Vagina (tissue), 2 donors: ENCODE data around the gene SMAD6. TPM values are rescaled to one million over a fixed set of nuclear protein-coding genes. Genes with fewer than 3 reads are reported as not detected.

ENCODE experiments used
- DNase-seq, 2 donors: peaks; one replicate each; pipeline ENCODE4 v3.0.0-alpha.2; 2017; ENCODE audit errors: extremely low spot score in 2 of 2
- H3K27ac ChIP-seq: fragments of 200-600 bp; sonication (generic); one replicate; pipeline ENCODE4 v1.5.1; 2019
- H3K27me3 ChIP-seq: fragments of 200-600 bp; sonication (generic); one replicate; pipeline ENCODE4 v1.5.1; 2019
- H3K36me3 ChIP-seq, 2 donors: fragments of 200-600 bp; sonication (generic); one replicate each; pipeline ENCODE4 v1.5.1; 2017 to 2019
- H3K4me1 ChIP-seq: fragments of 200-600 bp; sonication (generic); one replicate; pipeline ENCODE4 v1.5.1; 2019
- H3K4me3 ChIP-seq, 2 donors: fragments of 200-600 bp; sonication (generic); 1 replicate in 1 of 2; 2 replicates in 1 of 2; pipeline ENCODE4 v1.5.1; 2016 to 2019
- H3K9me3 ChIP-seq: fragments of 200-600 bp; sonication (generic); one replicate; pipeline ENCODE4 v1.5.1; 2019
- CTCF ChIP-seq, 3 experiments: fragments of 450-650 bp in 2 of 3; fragments of 200-600 bp in 1 of 3; sonication (generic) in 1 of 3; IDR thresholded peaks; one replicate each; pipeline ENCODE4 v1.5.1; 2017 to 2019; ENCODE audit warnings: antibody characterized with exemption in 3 of 3, mild to moderate bottlenecking in 2 of 3, moderate library complexity in 2 of 3
- POLR2A ChIP-seq, 2 donors: fragments of 450-650 bp; IDR thresholded peaks; one replicate each; pipeline ENCODE4 v1.6.1; 2017; ENCODE audit warnings: antibody characterized with exemption in 2 of 2, mild to moderate bottlenecking in 2 of 2, moderate library complexity in 2 of 2
- POLR2AphosphoS5 ChIP-seq, 2 donors: sonication (generic); formaldehyde crosslinking; IDR thresholded peaks; one replicate each; pipeline ENCODE4 v1.9.0; 2017; ENCODE audit warnings: antibody characterized with exemption in 2 of 2, mild to moderate bottlenecking in 2 of 2, low read depth in 1 of 2; ENCODE audit not compliant: insufficient read depth in 1 of 2
- intact Hi-C: fragments of 100-400 bp; cut with DNase I; formaldehyde crosslinking; loops from one replicate; pipeline ENCODE4 v1.15.1; 2023
- total RNA-seq: library from RNA; depleted of rRNA; stranded (reverse); fragments of >200 nt; gene quantifications from one replicate; pipeline ENCODE4 v1.2.3, GENCODE V29; 2016

The SMAD6 gene
- total RNA-seq, 1 donor from 2014 or later, result 28.5 TPM

- H3K36me3 ChIP-seq, result no peaks in the 10 kb centered on the region
- intact Hi-C loops, result no loop called here
- H3K4me1 ChIP-seq, result peaks cover 66% of the 10 kb centered on the region
- no peak for DNase-seq
- H3K27ac ChIP-seq, result no peak overlapping the region
- H3K9me3 ChIP-seq, result no peaks in the 10 kb centered on the region
- no peaks in the 10 kb centered on the region for H3K27me3 ChIP-seq
- TF ChIP-seq POLR2AphosphoS5 (IDR thresholded peaks at IDR 0.05; ENCODE audit: insufficient read depth in 1 of 2, low read depth in 1 of 2), result no peak
- TF ChIP-seq CTCF (IDR thresholded peaks at IDR 0.05), result no peak
- TF ChIP-seq POLR2A (IDR thresholded peaks at IDR 0.05), result no peak
- no peak overlapping the region for H3K4me3 ChIP-seq
Observed at GRCh38 chr15:66715720-66716655, 14.0 kb downstream of the SMAD6 start.

GRCh38 chr15:66716656-66717020 lies 14.6 kb downstream of the SMAD6 start:
- Histone ChIP-seq H3K4me3 (no peak overlapping the region), H3K36me3 (no peaks in the 10 kb centered on the region), H3K27me3 (no peaks in the 10 kb centered on the region), H3K4me1 (peaks cover 63% of the 10 kb centered on the region), H3K27ac (no peak overlapping the region), H3K9me3 (no peaks in the 10 kb centered on the region)
- TF ChIP-seq POLR2AphosphoS5 (IDR thresholded peaks at IDR 0.05; ENCODE audit: insufficient read depth in 1 of 2, low read depth in 1 of 2) (no peak), POLR2A (IDR thresholded peaks at IDR 0.05) (no peak), CTCF (IDR thresholded peaks at IDR 0.05) (no peak)
- intact Hi-C loops, result no loop called here
- no peak for DNase-seq

GRCh38 chr15:66718220-66718988 lies 16.4 kb downstream of the SMAD6 start:
- Histone ChIP-seq H3K4me3 (no peak overlapping the region), H3K4me1 (peaks cover 81% of the 10 kb centered on the region), H3K27me3 (no peaks in the 10 kb centered on the region), H3K9me3 (no peaks in the 10 kb centered on the region), H3K36me3 (no peaks in the 10 kb centered on the region), H3K27ac (no peak overlapping the region)
- DNase-seq, result no peak
- TF ChIP-seq CTCF (IDR thresholded peaks at IDR 0.05) (no peak), POLR2A (IDR thresholded peaks at IDR 0.05) (no peak), POLR2AphosphoS5 (IDR thresholded peaks at IDR 0.05; ENCODE audit: insufficient read depth in 1 of 2, low read depth in 1 of 2) (no peak)
- intact Hi-C loops, result no loop called here

- H3K27ac ChIP-seq, result no peak overlapping the region
- H3K4me1 ChIP-seq, result peaks cover 84% of the 10 kb centered on the region
- intact Hi-C loops, result no loop called here
Observed at GRCh38 chr15:66719471-66719870, 17.4 kb downstream of the SMAD6 start.

More at GRCh38 chr15:66719471-66719870, 17.4 kb downstream of the SMAD6 start:
- no peak for DNase-seq
- H3K36me3 ChIP-seq, result no peaks in the 10 kb centered on the region
- no peaks in the 10 kb centered on the region for H3K27me3 ChIP-seq
- H3K4me3 ChIP-seq, result no peak overlapping the region
- no peaks in the 10 kb centered on the region for H3K9me3 ChIP-seq
- TF ChIP-seq CTCF (IDR thresholded peaks at IDR 0.05), result no peak
- no peak for TF ChIP-seq POLR2A (IDR thresholded peaks at IDR 0.05)
- TF ChIP-seq POLR2AphosphoS5 (IDR thresholded peaks at IDR 0.05; ENCODE audit: insufficient read depth in 1 of 2, low read depth in 1 of 2), result no peak
